ENCODE data around the gene CRBN. TPM values are rescaled to one million over a fixed set of nuclear protein-coding genes. Genes with fewer than 3 reads are reported as not detected.
A peak's percentile ranks its signal among the peaks of the same experiment; 100 is the strongest.

CRBN gene
- polyA plus RNA-seq, 1 experiment = 15.7 TPM

DNA sequence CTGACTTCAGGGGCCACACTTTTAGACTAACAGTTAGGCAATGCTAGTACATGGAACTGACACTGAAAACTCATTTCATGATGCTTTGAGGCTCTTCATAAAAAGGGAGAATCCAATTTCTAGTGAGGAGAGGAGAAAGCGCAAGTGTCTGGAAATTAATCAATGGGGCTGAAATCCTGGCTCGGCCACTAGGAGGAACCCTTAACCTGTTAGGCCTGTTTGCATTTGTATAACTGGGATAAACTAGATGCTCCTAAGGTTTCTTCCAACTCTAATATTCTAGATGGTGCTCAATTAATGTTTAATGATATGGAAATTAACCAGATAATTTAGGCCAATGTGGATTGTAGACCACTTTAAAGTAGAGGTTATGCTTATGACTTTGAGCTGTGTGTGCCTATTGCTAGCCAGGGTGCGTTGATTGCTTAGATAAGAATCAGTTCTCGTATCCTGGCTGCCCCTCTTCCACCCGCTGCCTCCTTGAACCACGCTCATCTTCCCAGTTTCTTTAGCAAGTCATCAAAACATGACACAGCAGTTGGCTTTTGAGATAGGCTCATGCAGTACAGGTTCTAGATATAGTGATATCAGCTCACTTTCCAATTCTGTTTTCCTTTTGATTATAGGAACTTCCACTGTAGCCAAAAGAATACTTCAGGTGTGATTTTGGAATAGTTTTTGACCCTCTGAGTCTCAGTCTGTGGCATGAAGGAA lies 16.8 kb upstream of the CRBN start:
- TF ChIP-seq CTCF (IDR thresholded peaks at IDR 0.05; ENCODE audit: insufficient read depth, low read depth, low read length) = peak; percentile 41; the same call in 1 of the 2 replicates
- POLR2A ChIA-PET = no interaction called here
- H3K27me3 ChIP-seq (ENCODE audit: control insufficient read depth, insufficient read depth, low read length) = no peaks in the 10 kb centered on the region
- CTCF ChIA-PET = interaction anchor here (0.8 kb wide), 1 partner anchor 1083 kb away, joined by 4 read pairs; no protein-coding TSS in a partner anchor
- no peak overlapping the region for H3K4me3 ChIP-seq (ENCODE audit: low read depth, low read length)
- no peak for DNase-seq (ENCODE audit: low read depth)
- no peaks in the 10 kb centered on the region for H3K36me3 ChIP-seq (ENCODE audit: control insufficient read depth, insufficient read depth, low read length)

DNA sequence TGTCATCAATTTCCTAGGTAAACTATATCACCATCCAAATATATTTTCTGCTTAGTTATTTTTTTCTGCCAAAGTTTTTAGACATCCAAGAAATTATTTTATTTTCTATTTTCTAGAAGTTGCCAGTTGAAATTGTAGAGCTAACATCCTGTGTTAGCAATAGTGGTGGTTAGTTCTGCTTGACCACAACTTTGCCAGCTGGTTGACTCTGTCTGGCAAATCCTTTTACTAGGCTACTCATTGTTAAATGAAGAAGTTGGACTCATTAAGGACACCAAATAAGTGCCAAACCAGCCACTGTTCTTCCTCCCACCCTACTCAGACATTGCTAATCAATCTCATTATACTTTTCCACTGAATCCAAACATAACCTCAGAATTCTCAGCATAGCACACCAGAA lies 15.4 kb upstream of the CRBN start:
- no peak for TF ChIP-seq CTCF (IDR thresholded peaks at IDR 0.05; ENCODE audit: insufficient read depth, low read depth, low read length)
- Histone ChIP-seq H3K27me3 (ENCODE audit: control insufficient read depth, insufficient read depth, low read length) (no peaks in the 10 kb centered on the region), H3K36me3 (ENCODE audit: control insufficient read depth, insufficient read depth, low read length) (no peaks in the 10 kb centered on the region), H3K4me3 (ENCODE audit: low read depth, low read length) (no peak overlapping the region)
- no peak for DNase-seq (ENCODE audit: low read depth)
- ChIA-PET CTCF (no interaction called here), POLR2A (no interaction called here)

DNA sequence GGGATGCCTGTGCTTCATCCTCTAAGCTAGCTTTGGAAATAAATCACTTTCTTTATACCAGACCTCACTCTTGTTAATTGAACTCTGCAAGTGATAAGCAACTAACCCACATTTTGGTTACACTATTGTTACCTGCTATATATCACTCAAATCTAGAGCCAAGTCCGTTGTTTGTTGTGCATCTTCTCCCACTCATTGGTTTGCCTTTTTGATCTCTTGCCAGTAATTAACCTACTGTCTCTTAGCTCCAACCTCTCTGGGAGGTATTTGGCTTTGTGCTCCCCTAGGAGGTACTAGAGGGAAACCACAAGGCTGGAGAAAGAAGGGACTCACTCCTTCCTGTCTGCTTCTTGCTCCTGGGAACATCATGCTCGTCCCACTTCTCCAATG lies 12.8 kb upstream of the CRBN start:
- CTCF ChIA-PET = interaction anchor here (1.0 to 1.1 kb wide), 2 partner anchors 11 to 22 kb away, joined by 3 to 5 read pairs; no protein-coding TSS in a partner anchor
- no peak for TF ChIP-seq CTCF (IDR thresholded peaks at IDR 0.05; ENCODE audit: insufficient read depth, low read depth, low read length)
- Histone ChIP-seq H3K4me3 (ENCODE audit: low read depth, low read length) (no peak overlapping the region), H3K27me3 (ENCODE audit: control insufficient read depth, insufficient read depth, low read length) (no peaks in the 10 kb centered on the region), H3K36me3 (ENCODE audit: control insufficient read depth, insufficient read depth, low read length) (no peaks in the 10 kb centered on the region)
- no peak for DNase-seq (ENCODE audit: low read depth)
- POLR2A ChIA-PET = no interaction called here

GRCh38 chr3:3191675-3192285 lies 12.3 kb upstream of the CRBN start:
- Histone ChIP-seq H3K4me3 (ENCODE audit: low read depth, low read length) (no peak overlapping the region), H3K36me3 (ENCODE audit: control insufficient read depth, insufficient read depth, low read length) (no peaks in the 10 kb centered on the region), H3K27me3 (ENCODE audit: control insufficient read depth, insufficient read depth, low read length) (no peaks in the 10 kb centered on the region)
- TF ChIP-seq CTCF (IDR thresholded peaks at IDR 0.05; ENCODE audit: insufficient read depth, low read depth, low read length) = no peak
- DNase-seq (ENCODE audit: low read depth) = no peak
- ChIA-PET POLR2A (no interaction called here), CTCF (interaction anchor here (1.0 to 1.1 kb wide), 2 partner anchors 10 to 22 kb away, joined by 3 to 5 read pairs; no protein-coding TSS in a partner anchor)

- DNase-seq (ENCODE audit: low read depth) = no peak
- no peak overlapping the region for H3K4me3 ChIP-seq (ENCODE audit: low read depth, low read length)
- no peaks in the 10 kb centered on the region for H3K27me3 ChIP-seq (ENCODE audit: control insufficient read depth, insufficient read depth, low read length)
- ChIA-PET CTCF (interaction anchor here (1.0 kb wide), 1 partner anchor 9 kb away, joined by 3 read pairs; no protein-coding TSS in a partner anchor), POLR2A (no interaction called here)
- TF ChIP-seq CTCF (IDR thresholded peaks at IDR 0.05; ENCODE audit: insufficient read depth, low read depth, low read length) = no peak
- no peaks in the 10 kb centered on the region for H3K36me3 ChIP-seq (ENCODE audit: control insufficient read depth, insufficient read depth, low read length)
Measured at GRCh38 chr3:3189961-3190360, 10.5 kb upstream of the CRBN start.

All from BJ (cell line).